OCI-LY7 (cell line): ENCODE data around the gene UBE3B.

Source experiments
- EZH2phosphoT487 ChIP-seq: fragments of 200-600 bp; sonication (generic); IDR thresholded peaks from 2 replicates; pipeline ENCODE4 v1.6.1; 2018; ENCODE audit warnings: low read depth, borderline replicate concordance, mild to moderate bottlenecking, mixed run types, antibody characterized with exemption, low read length, moderate library complexity, mixed read lengths
- TF ChIP-seq, protein P1 (sequence below): fragments of 200-600 bp; sonication (generic); conservative IDR thresholded peaks from 2 replicates; pipeline ENCODE4 v1.5.1; 2014; ENCODE audit warnings: mild to moderate bottlenecking, antibody characterized with exemption, low read length, moderate library complexity, mixed read lengths

DNA sequence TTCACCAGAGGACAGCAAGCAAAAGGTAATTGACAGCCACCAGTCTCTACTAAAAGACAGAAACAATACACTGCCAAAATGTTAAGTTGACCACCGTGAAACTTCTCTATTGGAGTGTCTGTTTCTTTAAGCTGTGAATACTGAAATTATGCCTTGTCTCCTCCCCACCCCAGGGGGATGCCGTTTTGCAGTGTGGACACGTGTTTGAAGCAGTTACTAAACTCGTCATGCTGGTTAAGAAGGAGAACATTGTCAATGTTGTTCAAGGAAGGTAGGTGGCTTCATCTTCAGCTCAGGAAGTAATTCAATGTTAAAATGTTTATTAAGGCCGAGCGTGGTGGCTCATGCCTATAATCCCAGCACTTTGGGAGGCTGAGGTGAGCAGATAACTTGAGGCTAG lies 33.2 kb upstream of the UBE3B start:
- TF ChIP-seq, protein P1, sequence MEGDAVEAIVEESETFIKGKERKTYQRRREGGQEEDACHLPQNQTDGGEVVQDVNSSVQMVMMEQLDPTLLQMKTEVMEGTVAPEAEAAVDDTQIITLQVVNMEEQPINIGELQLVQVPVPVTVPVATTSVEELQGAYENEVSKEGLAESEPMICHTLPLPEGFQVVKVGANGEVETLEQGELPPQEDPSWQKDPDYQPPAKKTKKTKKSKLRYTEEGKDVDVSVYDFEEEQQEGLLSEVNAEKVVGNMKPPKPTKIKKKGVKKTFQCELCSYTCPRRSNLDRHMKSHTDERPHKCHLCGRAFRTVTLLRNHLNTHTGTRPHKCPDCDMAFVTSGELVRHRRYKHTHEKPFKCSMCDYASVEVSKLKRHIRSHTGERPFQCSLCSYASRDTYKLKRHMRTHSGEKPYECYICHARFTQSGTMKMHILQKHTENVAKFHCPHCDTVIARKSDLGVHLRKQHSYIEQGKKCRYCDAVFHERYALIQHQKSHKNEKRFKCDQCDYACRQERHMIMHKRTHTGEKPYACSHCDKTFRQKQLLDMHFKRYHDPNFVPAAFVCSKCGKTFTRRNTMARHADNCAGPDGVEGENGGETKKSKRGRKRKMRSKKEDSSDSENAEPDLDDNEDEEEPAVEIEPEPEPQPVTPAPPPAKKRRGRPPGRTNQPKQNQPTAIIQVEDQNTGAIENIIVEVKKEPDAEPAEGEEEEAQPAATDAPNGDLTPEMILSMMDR = no peak
- no peak for TF ChIP-seq EZH2phosphoT487
